CD4-positive, alpha-beta T cell treated with Interleukin-15 for 1 hour (primary cell): ENCODE measurements around the gene HNRNPA1L2.
"Not testable (repeated sequence)": the region's sequence is repeated elsewhere in the genome, so short reads cannot be mapped to it uniquely, and the experiment has no call there.

Source experiments
- DNase-seq: peaks from one replicate; pipeline ENCODE4 v3.0.0-alpha.2; 2020

Gene HNRNPA1L2

DNA sequence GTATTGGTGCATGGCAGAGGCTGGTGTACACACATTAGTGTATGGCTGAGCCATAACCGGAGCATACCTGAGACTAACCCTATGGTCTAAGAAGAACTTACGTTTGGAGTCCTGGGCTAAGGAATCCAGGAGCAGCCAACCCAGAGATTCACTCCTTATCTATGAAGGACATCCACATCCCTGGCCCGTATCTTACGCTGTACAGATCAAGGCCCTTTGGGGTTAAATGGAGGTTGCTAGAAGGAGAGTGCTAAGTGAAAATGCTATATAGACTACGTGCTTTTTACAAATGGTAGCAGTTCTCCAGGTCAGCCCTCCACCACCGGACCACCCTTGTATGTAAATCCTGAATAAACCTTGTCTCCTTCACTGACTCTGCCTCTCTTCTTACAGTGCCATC is 8.5 kb downstream of the HNRNPA1L2 start:
- DNase-seq: no peak

DNA sequence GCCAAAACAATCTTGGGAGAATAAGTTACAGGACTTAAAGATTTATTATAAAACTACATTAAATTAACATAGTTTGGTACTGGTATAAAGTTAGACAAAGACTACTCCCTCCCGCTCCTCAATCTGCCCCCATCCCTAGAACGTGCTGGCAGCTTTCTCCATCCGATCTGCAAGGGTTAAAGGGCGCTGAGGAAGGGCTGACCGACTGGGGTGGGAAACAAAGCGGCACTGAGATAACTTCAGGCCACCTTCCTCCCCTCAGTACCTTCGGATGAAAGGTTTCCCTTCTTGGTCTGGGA is 9.6 kb downstream of the HNRNPA1L2 start:
- no peak for DNase-seq

DNA sequence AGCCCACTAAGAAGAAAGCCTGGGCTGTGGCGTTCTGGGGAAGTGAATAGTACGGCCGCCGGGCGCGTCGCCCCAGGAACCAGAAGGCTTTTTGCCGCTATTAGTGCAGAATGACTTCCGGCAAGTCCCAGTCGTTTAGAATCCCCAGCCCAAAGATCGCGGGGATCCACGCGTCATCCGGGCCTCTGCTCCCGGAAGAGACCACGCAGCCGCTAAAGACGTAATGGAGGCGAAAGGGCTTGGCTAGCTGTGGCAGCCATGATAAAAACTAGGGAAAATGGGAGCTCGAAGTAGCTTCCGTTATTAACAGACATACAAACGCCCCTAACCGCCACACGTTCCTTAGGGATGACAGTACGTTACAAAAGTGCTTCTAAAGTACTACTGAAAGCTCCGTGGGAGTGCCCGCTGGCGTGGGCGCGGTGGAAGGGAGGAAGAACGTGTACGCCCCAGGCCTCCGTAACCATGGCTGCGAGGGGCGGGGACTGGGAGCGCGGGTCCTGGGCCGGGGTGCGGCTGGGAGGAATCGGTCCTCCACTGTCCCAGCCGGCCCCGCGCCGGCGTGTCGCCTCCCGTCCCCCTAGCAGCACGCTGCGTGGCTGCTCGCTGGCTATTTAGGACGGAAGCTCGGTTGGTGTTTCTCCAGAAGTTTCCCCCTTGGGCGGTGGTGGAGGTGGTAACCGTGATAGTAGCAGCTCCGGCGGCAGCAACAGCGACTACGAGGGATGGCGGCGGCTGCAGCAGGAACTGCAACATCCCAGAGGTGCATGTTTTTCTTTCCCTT is 10.2 kb downstream of the HNRNPA1L2 start, which contains the start of gene SUGT1:
Gene SUGT1, plus strand, starts transcription at position 641 of the 784 bp plus-strand sequence. Its CDS starts 85 bp downstream, at position 726.
- peak; percentile 95 for DNase-seq

DNA sequence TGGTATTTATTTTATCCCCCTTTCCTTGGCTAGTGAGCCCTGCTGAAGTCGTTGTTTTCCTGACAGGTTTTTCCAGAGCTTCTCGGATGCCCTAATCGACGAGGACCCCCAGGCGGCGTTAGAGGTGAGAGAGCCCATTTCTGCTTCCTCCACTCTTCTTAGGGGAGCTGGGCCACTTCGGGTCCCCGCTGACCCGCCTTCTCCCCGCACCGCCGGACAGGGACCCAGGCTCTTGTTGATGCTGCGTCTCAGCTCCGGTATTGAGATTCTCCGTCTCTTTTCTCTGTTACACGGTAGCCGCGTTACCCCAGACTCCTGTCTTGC is 10.7 kb downstream of the HNRNPA1L2 start:
- no peak for DNase-seq

DNA sequence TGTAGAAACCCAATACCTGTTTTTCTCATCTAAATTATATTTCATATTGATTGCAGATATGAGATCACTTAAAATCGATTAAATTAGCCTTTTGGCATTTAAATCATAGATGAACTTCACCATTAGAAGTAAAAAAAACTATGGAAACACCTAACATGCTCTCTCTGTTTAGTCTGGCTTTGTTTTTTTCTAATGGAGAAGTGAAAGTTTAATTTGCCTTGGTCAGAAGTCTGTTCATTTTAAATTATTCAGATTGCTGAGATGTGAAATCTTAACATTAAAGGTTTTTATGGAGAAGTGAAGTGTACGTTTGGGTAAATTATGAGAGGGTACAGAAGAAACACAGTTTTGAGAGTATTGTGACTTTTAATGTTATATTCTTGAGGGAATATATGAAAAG is 17.1 kb downstream of the HNRNPA1L2 start:
- no peak for DNase-seq

DNA sequence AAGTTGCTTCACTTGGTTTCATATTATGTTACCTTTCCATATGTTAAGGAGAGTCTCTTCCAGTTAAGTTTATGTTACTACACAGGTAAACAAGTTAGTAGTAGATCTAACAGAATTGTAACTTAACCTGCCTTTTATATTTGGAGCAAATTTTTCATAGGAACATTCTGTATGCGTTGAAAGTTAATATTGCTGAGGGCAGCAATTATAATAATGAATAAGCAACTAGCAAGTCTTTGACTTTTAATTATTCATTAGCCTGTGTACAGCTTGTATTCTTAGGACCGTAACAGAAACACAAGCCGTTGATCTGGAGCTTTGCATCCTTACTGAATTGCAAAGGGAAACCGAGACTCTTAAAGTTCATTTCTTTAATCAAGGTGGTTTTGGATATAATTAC is 22.0 kb downstream of the HNRNPA1L2 start:
- no peak for DNase-seq

DNA sequence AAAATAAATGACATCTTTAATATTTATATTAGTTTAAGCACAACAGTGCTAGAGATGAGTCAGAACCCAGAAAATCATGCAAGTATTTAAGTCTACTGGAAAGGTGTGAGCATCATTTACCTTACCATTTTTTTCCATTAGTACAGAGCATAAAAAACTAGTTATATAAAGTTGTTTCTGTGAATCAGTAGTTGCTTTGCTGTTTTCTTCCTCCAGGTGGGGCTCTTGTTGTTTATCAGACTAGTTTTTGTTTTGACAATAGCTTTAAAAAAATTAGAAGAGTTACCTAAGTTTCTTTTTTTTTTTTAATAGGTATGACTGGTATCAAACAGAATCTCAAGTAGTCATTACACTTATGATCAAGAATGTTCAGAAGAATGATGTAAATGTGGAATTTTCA is 23.1 kb downstream of the HNRNPA1L2 start:
- no peak for DNase-seq

DNA sequence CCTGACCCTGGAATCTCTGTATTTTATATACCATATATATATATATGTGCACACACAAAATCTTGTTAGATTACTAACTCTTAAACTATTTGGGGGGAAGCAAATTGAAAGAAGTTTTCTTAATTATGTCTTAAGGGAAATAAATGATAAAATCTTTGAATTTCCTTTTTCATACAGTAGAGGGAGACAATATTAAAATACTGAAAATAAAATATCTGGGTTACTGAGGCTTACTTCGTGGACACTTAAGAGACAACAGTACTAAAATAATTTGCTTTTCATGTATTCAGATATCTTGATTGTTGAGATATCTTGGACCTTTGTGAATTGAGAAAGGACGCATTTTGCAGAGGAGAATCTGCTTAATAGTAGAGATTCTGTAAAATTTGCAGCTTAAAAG is 27.4 kb downstream of the HNRNPA1L2 start:
- no peak for DNase-seq

DNA sequence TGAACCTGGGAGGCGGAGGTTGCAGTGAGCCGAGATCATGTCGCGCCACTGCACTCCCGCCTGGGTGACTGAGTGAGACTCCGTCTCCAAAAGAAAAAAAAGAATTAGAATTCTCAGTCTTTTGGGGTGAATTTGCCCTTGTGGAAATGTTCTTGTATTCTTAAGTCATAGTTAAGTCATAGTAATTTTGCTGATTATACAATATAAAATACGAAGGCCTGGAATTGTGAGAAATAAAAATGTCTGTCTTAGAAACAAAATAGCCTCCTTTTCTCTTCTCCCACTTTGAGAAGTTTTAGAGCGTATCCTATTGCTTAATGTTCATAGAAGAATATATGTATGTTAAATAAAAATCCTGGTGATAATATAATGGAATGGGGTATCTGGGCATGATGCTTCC is 28.5 kb downstream of the HNRNPA1L2 start:
- no peak for DNase-seq

DNA sequence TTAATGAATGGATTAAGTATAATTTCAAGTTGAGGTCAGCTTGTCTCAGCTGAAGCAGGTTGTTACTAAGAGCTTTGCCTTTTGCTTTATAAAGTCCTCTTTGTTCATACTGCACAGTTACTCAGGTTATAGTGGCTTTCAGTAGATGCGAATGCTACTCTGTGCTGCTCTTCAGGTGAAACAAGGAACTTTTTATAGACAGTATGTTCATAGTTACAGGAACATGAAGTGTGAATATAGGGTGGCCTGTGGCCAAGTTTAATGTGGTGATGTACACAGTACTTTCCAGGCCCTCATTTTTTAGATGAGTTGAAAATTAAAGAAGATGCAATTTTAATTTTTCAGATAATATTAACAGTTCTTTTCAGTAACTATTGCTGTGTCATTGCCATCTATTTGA is 31.2 kb downstream of the HNRNPA1L2 start:
- DNase-seq: no peak

DNA sequence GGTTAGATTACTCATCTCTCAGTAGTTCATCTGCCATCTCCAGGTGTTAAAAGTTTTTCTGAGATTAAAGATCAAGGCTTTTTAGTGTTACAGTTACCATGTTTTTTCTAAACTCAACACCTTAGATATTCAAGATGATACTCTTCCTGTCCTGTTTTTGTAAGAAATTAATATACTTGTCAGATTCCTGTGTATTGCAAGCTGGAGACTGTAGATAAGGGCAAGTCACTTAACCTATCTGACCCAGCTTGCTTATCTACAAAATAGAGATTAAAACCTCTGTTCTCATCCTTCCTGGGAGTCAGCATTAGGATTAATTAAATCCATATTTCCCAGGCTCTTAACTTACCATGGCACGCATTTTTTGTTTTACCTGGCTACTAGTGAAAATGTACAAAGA is 35.6 kb downstream of the HNRNPA1L2 start:
- DNase-seq: no peak

DNA sequence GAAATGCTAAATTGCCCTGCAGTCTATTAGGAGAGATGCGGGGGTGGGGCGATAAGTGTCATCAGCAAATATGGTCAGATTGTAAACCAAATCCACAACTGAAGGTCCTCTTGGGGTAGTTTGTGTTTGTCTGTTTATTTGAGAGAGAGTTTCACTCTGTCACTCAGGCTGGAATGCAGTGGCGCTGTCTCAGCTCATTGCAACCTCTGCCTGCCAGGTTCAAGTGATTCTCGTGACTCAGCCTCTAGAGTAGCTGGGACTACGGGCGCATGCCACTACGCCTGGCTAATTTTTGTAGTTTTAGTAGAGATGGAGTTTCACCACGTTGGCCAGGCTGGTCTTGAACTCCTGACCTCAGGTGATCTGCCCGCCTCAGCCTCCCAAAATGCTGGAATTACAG is 43.6 kb downstream of the HNRNPA1L2 start:
- DNase-seq: not testable (repeated sequence)

DNA sequence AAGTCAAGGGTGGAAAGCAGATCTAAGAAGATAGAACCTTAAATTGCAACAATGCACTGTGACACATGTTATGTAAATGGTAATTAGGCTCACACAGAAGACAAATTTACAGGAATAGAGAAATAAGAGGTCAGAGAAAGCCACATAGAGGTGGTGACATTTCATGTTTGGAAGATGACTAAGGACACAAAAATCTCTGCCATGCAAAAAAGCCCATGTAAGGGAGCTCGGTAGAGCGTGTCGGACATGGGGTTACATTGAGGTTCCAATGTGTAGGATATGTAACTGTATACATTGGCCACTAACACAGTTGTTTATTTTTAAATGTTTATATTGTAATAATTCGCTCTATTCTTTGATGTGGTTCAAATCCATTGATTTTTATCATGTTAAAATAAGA is 44.1 kb downstream of the HNRNPA1L2 start:
- no peak for DNase-seq
